Adipose tissue (tissue), 3 donors: Measurements from ENCODE around the gene FBXL7. TPM values are rescaled to one million over a fixed set of nuclear protein-coding genes. Genes with fewer than 3 reads are reported as not detected.

Experiments
- H3K27ac ChIP-seq: one replicate; pipeline ENCODE4 v1.5.1; 2013; ENCODE audit warnings: low read depth, low read length
- WGBS, 3 donors: extraction: QIAGEN DNeasy Blood & Tissue Kit; methylation state at CpG; one replicate each; pipeline ENCODE4 v1.1.7; 2013; 5-methylcytosine and 5-hydroxymethylcytosine counted together
- polyA plus RNA-seq, 3 donors: library from polyadenylated mRNA; stranded (reverse); fragments of 200-250 nt; gene quantifications; one replicate each; pipeline ENCODE4 v1.2.3, GENCODE V29; 2013
- donor health status: healthy with polysubstance abuse.
- donor health status: Bipolar disorder and iron deficiency.
- donor health status: healthy.

The FBXL7 gene
- polyA plus RNA-seq, 3 donors: 1.2 to 16.4 (median 8.4) TPM

DNA sequence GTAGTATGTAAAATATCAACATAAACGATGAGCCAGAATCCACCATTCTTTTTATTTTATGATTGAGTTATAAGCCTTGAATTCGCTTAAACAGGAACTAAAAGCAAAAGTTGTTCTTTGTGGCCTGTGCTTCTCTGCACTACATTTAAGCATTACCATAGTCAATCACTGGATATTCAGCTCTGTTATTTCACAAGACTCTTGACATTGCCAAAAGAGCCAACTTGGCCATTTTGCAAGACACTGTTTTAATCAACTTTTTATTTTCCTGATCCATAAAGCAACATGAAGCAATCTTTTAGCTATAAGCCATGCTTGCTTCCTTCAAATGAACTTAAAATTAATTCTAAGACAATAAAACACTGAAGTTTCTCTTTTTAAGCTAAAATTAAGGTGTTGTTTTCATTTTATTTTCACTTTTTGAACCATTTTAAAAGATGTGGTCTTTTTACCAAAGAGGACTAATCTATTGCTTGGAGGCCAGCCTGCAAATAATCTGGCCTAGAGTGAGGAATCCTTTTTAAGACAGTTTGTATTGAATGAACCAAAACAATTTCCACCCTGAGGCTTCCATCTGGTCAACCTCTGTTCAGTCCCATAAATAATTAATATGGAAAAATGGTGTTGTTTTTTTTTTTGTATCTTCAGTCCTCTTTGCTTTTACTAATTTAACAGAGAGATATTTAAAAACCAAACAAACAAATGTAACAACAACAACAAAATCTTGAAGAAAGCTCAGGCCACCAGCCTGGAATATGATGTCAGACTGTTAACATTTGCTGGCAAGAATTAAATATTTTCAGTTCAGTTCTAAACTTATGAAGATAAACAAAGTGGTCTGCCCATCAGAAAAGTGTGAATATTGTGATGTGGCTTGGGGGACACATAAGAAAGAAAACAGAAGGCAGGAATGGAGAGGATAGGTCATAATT is 405.2 kb downstream of the FBXL7 start:
- no peak overlapping the region for H3K27ac ChIP-seq
- WGBS, 3 donors: 60 to 77% (median 70%) methylated on average over 2 of the region's 2 CpGs

- WGBS, 3 donors: 45 to 55% (median 55%) methylated on average over 3 of the region's 3 CpGs
- no peak overlapping the region for H3K27ac ChIP-seq
Measured at GRCh38 chr5:15914638-15915037, 414.7 kb downstream of the FBXL7 start.

GRCh38 chr5:15926586-15926985 is 426.6 kb downstream of the FBXL7 start:
- 66 to 86% (median 84%) methylated on average over 3 of the region's 3 CpGs for WGBS, 3 donors
- H3K27ac ChIP-seq: no peak overlapping the region

- no peak overlapping the region for H3K27ac ChIP-seq
- 93 to 97% (median 95%) methylated on average over 35 to 38 of the region's 38 CpGs for WGBS, 3 donors
Measured at GRCh38 chr5:15927710-15928380, 427.9 kb downstream of the FBXL7 start.

DNA sequence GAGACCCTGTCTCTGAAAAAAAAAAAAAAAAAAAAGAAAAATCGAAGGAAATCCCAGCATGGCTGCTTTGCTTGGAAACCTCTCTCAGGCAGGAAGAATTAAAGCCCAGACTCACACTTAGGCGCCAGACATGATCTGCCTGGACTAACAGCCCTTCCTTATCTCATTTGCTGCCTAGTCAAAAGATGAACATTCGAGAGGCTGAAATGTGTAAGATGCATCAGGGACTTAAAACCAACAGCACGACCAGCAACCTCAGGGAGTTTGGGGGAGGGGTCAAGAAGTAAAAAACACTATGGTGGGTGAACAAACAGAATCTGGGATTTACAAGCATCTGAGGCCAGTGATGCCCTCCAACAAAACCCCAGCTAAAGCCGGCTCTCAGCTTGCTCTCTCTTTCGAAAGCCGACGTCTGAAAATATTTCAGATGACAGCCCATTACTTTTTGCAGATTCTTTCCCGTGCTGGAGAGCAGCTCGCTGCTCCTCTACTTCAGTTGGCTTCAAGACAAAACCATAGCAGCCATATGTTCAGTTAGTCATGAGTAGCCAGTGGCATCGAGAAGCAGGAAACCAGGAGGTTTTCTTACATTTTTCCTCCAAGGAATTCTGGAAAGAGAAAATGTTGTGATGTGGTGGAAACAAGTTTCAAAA is 429.8 kb downstream of the FBXL7 start:
- 64 to 73% (median 71%) methylated on average over 11 of the region's 11 CpGs for WGBS, 3 donors
- H3K27ac ChIP-seq: no peak overlapping the region

DNA sequence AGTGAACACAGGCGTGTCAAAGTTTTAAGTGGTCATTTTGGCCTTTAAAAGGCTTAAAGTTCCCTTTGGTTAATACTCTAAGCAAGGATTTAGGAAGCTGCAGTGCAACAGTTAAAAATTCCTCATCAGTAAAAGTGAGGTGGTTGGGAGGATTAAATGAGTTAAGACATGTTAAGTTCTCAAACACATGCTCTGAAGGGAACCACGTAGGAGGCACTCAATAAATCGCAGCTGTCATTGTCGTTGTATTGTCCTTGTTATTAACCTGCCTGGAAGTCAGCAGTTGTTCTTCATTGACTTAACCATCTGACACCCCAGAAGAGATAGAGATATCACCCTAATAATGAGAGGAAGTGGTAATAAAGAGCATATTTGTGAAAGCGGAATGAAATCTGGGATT is 432.1 kb downstream of the FBXL7 start:
- H3K27ac ChIP-seq: no peak overlapping the region
- 58 to 73% (median 70%) methylated on average over 5 of the region's 5 CpGs for WGBS, 3 donors

- WGBS, 3 donors: 65 to 78% (median 76%) methylated on average over 13 of the region's 13 CpGs
- H3K27ac ChIP-seq: no peak overlapping the region
Measured at GRCh38 chr5:15933259-15934207, 433.6 kb downstream of the FBXL7 start.

- H3K27ac ChIP-seq: no peak overlapping the region
- 94 to 98% (median 98%) methylated on average over 60 of the region's 60 CpGs for WGBS, 3 donors
Measured at GRCh38 chr5:15936505-15937245, 436.7 kb downstream of the FBXL7 start.

GRCh38 chr5:15937708-15938107 is 437.7 kb downstream of the FBXL7 start:
- WGBS, 3 donors: 78 to 94% (median 85%) methylated on average over 1 of the region's 1 CpG
- H3K27ac ChIP-seq: no peak overlapping the region

GRCh38 chr5:15938186-15938585 is 438.2 kb downstream of the FBXL7 start:
- WGBS, 3 donors: 55 to 91% (median 88%) methylated on average over 4 of the region's 4 CpGs
- H3K27ac ChIP-seq: no peak overlapping the region

- no peak overlapping the region for H3K27ac ChIP-seq
- 48 to 85% (median 76%) methylated on average over 1 of the region's 1 CpG for WGBS, 3 donors
Measured at GRCh38 chr5:15938961-15939360, 439.0 kb downstream of the FBXL7 start.

GRCh38 chr5:15940905-15941304 is 440.9 kb downstream of the FBXL7 start:
- H3K27ac ChIP-seq: no peak overlapping the region
- 68 to 93% (median 87%) methylated on average over 3 of the region's 3 CpGs for WGBS, 3 donors

DNA sequence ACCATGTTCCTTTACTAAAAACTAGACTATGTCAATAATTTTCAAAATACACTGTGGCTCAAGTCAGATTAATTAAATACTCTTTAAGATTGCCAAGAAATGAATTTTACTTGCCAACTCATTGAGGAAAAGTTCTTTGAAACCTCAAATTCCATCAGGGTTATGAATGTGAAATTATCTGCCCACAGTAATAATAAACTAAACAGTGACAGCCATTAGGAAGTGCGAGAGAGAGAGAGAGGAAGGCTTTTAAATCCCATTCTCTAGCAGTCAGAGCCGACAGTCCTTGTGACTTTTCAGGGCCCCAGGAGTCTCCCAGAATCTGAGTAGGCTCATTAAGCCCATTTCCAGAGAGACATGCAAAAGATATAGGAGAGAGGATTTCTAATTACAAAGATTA is 443.5 kb downstream of the FBXL7 start:
- H3K27ac ChIP-seq: no peak overlapping the region
- WGBS, 3 donors: 53 to 77% (median 66%) methylated on average over 2 of the region's 2 CpGs

GRCh38 chr5:15946026-15946425 is 446.0 kb downstream of the FBXL7 start:
- no peak overlapping the region for H3K27ac ChIP-seq
- 94 to 98% (median 95%) methylated on average over 3 of the region's 3 CpGs for WGBS, 3 donors

DNA sequence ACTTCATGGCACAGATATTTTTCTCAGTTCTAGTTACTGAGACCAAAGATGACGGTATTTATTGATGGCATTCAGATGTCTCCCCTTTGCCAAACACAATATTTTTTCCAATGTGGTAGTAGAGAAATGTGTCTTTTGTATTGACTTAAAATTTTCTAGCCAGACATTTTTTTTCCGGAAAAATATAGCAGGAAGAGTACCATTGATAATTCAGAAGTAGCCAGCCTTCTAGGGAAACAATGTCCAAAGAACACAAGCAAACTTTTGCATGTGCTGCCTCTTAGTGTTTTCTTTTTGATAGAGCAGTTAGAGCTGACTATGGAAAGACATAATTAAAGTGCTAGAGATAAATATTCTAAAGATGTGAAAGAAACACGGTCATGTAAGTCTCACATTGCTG is 448.2 kb downstream of the FBXL7 start:
- WGBS, 3 donors: 62 to 83% (median 79%) methylated on average over 3 of the region's 3 CpGs
- H3K27ac ChIP-seq: no peak overlapping the region

DNA sequence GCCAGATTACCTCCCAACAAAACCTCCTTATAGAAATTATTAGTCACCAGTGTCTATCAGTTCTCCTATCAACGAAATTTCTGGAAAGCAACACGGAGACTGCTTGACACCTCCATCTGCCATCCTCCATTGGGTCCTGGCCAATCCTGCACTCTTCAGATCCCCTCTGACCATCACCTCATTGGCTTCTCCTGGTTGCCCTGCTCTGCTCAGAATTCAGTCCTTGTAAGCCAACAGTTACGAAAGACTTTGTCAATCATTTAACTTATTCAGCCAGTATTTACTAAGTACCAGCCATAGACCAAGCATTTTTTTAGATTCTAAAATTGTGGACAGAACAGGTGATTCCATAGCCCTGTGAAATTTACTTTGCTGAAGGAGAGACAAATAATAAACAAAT is 451.1 kb downstream of the FBXL7 start:
- WGBS, 3 donors: 67 to 91% (median 89%) methylated on average over 3 of the region's 3 CpGs
- no peak overlapping the region for H3K27ac ChIP-seq

GRCh38 chr5:15951550-15951949 is 451.6 kb downstream of the FBXL7 start:
- no peak overlapping the region for H3K27ac ChIP-seq
- WGBS, 3 donors: 75 to 97% (median 92%) methylated on average over 3 of the region's 3 CpGs
